CD4-positive, alpha-beta T cell treated with Interleukin-17A for 1 hour (primary cell): ENCODE results near the gene RGS13.
"Not testable (repeated sequence)": the region's sequence is repeated elsewhere in the genome, so short reads cannot be mapped to it uniquely, and the experiment has no call there.

ENCODE experiments used
- DNase-seq: peaks from one replicate; pipeline ENCODE4 v3.0.0-alpha.2; 2020

The RGS13 gene

DNA sequence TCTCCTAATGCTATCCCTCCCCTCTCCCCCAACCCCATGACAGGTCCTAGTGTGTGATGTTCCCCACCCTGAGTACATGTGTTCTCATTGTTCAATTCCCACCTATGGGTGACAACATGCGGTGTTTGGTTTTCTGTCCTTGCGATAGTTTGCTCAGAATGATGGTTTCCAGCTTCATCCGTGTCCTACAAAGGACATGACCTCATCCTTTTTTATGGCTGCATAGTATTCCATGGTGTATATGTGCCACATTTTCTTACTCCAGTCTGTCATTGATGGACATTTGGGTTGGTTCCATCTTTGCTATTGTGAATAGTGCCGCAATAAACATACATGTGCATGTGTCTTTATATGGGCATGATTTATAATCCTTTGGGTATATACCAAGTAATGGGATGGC is 47.1 kb downstream of the RGS13 start:
- DNase-seq = not testable (repeated sequence)

DNA sequence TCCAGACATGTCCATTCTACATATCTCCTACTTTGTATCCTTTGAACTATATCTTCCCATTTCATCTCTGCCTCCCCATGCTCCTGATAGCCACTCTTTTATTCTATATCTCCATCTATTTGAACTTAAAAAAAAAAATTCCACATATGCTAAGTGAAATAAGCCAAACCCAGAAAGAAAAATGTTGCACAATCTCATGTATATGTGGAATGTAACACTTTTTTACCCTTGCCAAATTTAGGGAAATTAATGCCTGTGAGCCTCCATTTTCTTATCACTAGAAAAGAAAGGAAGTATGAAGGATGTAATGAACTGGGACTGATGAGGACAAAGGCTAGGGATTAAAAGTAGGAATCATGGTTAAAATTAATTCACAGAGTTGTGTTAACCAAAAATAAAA is 53.5 kb downstream of the RGS13 start:
- no peak for DNase-seq

DNA sequence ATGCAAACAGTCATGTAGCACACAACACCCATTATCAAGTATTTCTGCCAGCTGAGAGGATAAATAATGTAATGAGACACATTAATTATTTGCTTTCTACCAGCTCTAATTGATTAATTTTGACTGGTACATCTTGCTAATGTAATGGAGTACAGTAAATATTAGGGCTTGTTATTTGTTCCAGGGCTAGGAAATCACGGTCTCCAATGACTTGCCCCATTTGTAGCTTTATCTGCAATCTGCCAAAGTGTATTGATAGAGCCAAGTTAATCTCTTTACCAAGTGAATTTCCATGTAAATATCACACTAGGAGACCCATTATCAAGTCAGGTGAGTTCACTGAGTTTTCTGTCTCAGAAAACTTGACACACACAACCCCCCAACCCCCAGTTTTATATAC is 55.1 kb downstream of the RGS13 start:
- DNase-seq = no peak

DNA sequence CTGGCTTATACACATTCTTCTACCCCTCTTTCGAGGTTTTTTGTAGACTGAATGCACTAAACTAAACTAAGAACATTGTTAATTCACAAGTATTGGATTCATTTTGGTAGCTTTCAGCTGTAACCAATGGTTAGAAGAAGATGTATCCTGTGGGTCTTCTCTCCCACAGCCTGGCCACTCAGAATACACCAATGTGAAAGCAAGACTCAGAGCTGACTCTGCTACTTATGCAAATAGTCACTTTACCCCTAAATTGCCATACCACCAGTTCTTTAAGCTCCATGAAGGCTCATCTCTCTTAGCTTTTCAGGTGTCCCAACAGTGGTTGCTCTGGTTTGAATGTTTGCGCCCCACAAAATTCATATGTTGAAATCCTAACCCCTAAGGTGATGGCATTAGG is 60.1 kb downstream of the RGS13 start:
- no peak for DNase-seq

GRCh38 chr1:192697771-192698170 is 61.8 kb downstream of the RGS13 start:
- DNase-seq = no peak

GRCh38 chr1:192698731-192699130 is 62.8 kb downstream of the RGS13 start:
- DNase-seq = no peak

DNA sequence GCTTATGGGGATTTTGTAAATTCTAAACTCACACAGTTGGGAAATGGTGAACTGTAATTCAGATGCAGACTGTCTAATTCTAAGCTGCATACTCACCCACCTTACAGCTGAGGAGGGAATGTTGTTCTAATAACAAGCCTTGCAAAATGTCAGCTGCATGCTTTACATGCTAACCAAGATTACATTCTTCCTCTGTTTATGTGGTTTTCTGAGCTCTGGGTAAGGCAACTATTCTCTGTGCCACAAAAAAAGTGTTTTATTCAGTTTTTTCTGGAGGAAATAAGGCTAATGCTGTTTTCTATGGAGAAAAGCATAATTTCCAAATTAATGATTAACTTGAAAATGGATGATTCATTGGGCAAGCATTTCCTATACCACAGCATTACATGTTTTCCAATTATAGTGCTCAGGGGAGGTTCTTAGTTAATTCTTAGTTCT is 64.9 kb downstream of the RGS13 start:
- no peak for DNase-seq

DNA sequence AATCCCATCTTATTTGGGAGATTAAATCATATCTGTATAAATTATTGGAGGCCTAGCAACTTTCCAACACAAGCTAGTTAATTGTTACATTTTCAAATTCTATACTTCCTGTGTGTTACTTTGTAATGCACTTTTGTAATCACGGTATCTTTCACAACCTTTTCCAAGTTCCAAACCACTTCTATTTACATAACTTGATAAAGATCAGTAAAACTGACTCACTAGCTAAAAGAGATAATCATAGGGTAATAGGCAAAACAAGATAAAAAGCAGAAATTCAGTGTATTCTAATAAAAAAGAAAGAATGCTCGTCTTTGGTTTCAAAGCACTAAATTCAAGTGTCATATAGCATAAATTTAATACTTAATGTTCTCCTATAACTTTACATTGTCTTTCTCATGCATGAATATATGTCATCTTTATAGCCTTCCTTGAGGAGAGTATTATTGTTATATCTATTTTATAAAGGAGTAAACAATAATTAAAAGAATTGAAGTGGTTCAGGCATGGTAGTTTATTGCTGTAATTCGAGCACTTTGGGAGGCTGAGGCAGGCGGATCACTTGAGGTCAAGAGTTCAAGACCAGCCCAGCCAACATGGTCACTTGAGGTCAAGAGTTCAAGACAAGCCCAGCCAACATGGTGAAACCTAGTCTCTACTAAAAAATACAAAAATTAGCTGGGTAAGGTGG is 66.4 kb downstream of the RGS13 start:
- DNase-seq = no peak

- no peak for DNase-seq
These were observed 67.6 kb downstream of the RGS13 start for GRCh38 chr1:192703283-192704206.

- no peak for DNase-seq
These were observed 69.6 kb downstream of the RGS13 start for GRCh38 chr1:192705510-192705909.

DNA sequence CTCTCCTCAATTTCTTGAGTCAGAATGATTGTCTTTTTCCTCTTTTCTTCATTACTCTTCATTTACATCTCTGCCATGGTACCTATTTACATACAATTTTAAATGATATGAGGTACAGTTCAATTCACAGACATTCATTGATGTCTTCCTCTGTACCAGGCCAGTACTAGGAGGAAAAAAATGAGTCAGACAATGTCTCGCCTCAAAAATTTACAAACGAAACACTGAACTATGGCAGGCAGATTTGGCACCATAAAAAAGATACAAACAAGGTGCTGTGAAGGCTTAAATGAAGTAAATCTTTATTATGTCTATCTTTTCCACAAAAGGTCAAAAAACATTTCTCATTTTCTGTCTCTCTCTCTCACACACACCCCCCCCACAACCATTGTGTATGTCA is 71.0 kb downstream of the RGS13 start:
- no peak for DNase-seq

DNA sequence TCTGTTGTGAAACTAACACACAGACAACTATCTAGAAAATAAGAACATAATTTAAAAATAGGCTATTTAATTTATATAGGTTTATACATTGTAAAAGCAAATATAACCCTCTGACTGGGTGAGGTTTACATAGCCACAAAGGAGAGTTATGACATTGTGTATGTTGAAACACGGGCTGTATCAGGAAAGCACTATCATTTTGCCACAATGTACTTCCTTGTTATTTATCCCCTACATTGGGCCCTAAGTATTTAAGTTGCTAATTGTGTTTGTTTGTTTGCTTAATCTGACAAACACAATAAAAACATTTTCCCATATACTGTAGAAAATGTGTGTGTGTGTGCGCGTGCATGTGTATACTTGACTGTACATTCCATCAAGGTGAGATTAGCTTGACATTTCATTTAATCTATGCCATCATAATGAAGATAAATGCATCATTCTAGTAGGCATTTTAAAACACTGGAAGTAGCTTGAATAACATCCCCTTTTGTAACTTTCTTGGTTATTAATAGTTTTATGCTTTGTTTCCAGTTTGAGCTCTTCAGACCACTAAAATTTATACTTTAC is 72.1 kb downstream of the RGS13 start:
- DNase-seq = no peak

DNA sequence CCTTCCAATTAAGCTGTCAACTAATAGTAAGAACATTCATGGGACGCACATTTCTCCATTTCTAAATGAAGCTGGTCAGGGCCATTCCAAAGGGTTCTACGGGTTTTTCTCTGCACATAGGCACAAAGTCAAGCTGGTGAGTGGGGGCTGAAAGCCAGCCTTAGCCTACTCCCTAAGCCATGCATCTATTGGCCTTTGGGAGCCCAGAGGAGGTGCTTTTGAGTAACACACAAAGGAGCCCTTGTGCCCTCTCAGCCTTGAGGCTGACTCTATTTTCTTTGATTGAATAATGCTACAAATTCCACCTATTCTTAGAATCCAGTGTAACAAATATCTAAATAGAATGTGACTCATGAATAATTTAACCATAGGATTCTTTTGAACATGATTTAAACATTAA is 73.6 kb downstream of the RGS13 start:
- DNase-seq = no peak
